ENCODE results near the gene ADAM12.

- TF ChIP-seq ZNF512 (tag; IDR thresholded peaks at IDR 0.05) (no peak), ZZZ3 (IDR thresholded peaks at IDR 0.05) (no peak), POLR2AphosphoS5 (IDR thresholded peaks at IDR 0.05; ENCODE audit: control insufficient read depth, insufficient read depth, low read depth, low read length) (no peak)
Measured at GRCh38 chr10:126027692-126028091, 360.6 kb downstream of the ADAM12 start.

All from K562 (cell line).